Liver (tissue), 3 donors: ENCODE results near the gene SLC38A10.
A peak's percentile ranks its signal among the peaks of the same experiment; 100 is the strongest.

ENCODE experiments used
- EGR1 ChIP-seq, 2 donors: IDR thresholded peaks; 2 replicates each; pipeline ENCODE4 v1.6.1; 2016 to 2018; ENCODE audit warnings: antibody characterized with exemption in 2 of 2, low read depth in 2 of 2
- RAD21 ChIP-seq, 2 donors: IDR thresholded peaks; 2 replicates each; pipeline ENCODE4 v1.6.1; 2016; ENCODE audit warnings: antibody characterized with exemption in 2 of 2, mild to moderate bottlenecking in 2 of 2
- RXRA ChIP-seq, 2 donors: IDR thresholded peaks; 2 replicates each; pipeline ENCODE4 v1.6.1; 2017 to 2018; ENCODE audit warnings: antibody characterized with exemption in 2 of 2, mild to moderate bottlenecking in 1 of 2
- SP1 ChIP-seq: IDR thresholded peaks from 2 replicates; pipeline ENCODE4 v1.6.1; 2018; ENCODE audit warnings: antibody characterized with exemption, mild to moderate bottlenecking
- TAF1 ChIP-seq: conservative IDR thresholded peaks from 2 replicates; pipeline ENCODE4 v1.6.1; 2016; ENCODE audit warnings: antibody characterized with exemption, mild to moderate bottlenecking
- YY1 ChIP-seq: IDR thresholded peaks from 2 replicates; pipeline ENCODE4 v1.6.1; 2016; ENCODE audit warnings: antibody characterized with exemption, mild to moderate bottlenecking
- TF ChIP-seq, protein P1 (sequence below): fragments of 150-350 bp; IDR thresholded peaks from 2 replicates; pipeline ENCODE4 v1.5.1; 2017; ENCODE audit warnings: improper control_type of control experiment, low read depth, low read length; ENCODE audit not compliant: missing input control
- TF ChIP-seq, protein P2 (sequence below): IDR thresholded peaks from 2 replicates; pipeline ENCODE4 v1.6.1; 2016; ENCODE audit warnings: antibody characterized with exemption
- TF ChIP-seq, protein P3 (sequence below): IDR thresholded peaks from 2 replicates; pipeline ENCODE4 v1.6.1; 2016; ENCODE audit warnings: antibody characterized with exemption
- donor health status: healthy.
- donor health status: healthy.

DNA sequence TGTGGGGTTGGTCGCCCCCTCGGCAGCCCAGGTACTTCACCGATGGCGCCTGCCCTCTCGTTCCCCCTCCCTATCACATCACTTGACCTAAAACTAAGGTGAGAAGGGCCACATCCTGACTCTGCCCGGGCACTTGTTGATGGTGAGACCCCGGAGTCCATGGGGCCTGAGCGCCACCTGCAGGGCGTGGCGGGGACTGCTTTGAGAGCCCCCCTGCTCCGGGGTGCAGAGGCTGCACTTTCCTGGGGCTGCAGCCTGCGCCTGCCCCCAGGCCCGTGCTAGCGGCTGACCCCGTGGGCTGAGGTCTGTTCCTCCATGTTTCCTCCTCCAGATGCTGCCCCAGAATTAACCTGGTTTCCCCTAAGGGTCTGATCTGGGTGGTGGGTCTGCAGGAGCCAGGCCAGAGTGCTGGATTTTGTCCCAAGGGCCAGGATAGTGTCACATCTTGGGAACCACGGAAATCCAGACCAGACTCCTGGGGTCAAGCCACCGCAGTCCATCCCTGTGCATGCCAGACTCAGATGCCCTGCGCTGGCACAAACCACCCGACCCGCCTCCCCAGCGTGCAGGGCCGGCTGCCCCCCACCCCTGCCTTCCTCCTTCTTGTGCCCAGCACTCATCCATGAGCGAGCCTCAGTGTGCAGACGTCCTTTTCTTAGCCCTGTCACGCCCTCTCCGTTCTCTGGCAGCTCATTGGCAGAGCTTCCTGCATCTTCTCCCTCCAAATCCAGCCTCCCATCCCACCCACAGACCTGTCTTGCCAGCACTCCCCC is 53.3 kb downstream of the SLC38A10 start:
- TF ChIP-seq, protein P1, sequence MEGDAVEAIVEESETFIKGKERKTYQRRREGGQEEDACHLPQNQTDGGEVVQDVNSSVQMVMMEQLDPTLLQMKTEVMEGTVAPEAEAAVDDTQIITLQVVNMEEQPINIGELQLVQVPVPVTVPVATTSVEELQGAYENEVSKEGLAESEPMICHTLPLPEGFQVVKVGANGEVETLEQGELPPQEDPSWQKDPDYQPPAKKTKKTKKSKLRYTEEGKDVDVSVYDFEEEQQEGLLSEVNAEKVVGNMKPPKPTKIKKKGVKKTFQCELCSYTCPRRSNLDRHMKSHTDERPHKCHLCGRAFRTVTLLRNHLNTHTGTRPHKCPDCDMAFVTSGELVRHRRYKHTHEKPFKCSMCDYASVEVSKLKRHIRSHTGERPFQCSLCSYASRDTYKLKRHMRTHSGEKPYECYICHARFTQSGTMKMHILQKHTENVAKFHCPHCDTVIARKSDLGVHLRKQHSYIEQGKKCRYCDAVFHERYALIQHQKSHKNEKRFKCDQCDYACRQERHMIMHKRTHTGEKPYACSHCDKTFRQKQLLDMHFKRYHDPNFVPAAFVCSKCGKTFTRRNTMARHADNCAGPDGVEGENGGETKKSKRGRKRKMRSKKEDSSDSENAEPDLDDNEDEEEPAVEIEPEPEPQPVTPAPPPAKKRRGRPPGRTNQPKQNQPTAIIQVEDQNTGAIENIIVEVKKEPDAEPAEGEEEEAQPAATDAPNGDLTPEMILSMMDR = peak; percentile 61
- TF ChIP-seq RAD21 (IDR thresholded peaks at IDR 0.05) (peak in 1 of 2 donors; percentile 85), YY1 (no peak), EGR1 (IDR thresholded peaks at IDR 0.05; ENCODE audit: low read depth in 2 of 2) (no peak), RXRA (IDR thresholded peaks at IDR 0.05) (no peak), SP1 (no peak), TAF1 (no peak)
- TF ChIP-seq, protein P2, sequence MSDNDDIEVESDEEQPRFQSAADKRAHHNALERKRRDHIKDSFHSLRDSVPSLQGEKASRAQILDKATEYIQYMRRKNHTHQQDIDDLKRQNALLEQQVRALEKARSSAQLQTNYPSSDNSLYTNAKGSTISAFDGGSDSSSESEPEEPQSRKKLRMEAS = no peak
- TF ChIP-seq, protein P3, sequence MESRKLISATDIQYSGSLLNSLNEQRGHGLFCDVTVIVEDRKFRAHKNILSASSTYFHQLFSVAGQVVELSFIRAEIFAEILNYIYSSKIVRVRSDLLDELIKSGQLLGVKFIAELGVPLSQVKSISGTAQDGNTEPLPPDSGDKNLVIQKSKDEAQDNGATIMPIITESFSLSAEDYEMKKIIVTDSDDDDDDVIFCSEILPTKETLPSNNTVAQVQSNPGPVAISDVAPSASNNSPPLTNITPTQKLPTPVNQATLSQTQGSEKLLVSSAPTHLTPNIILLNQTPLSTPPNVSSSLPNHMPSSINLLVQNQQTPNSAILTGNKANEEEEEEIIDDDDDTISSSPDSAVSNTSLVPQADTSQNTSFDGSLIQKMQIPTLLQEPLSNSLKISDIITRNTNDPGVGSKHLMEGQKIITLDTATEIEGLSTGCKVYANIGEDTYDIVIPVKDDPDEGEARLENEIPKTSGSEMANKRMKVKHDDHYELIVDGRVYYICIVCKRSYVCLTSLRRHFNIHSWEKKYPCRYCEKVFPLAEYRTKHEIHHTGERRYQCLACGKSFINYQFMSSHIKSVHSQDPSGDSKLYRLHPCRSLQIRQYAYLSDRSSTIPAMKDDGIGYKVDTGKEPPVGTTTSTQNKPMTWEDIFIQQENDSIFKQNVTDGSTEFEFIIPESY = no peak
